BE2C (cell line): ENCODE data around the gene DHRS3.

Source experiments
- DNase-seq: peaks from one replicate; pipeline ENCODE4 v3.0.0-alpha.2; 2020
- H3K27me3 ChIP-seq: fragments of 250-450 bp; sonication (Bioruptor Pico); 2 replicates; pipeline ENCODE4 v1.5.1; 2020; ENCODE audit warnings: mild to moderate bottlenecking
- H3K36me3 ChIP-seq: fragments of 250-450 bp; sonication (Bioruptor Pico); 2 replicates; pipeline ENCODE4 v1.5.1; 2020; ENCODE audit warnings: mild to moderate bottlenecking
- H3K4me1 ChIP-seq: fragments of 250-450 bp; sonication (Bioruptor Pico); 2 replicates; pipeline ENCODE4 v1.5.1; 2020
- H3K4me3 ChIP-seq: 2 replicates; pipeline ENCODE4 v1.5.1; 2011; ENCODE audit warnings: low read depth, low read length
- H3K9me3 ChIP-seq: fragments of 250-450 bp; sonication (Bioruptor Pico); 2 replicates; pipeline ENCODE4 v1.5.1; 2020
- TF ChIP-seq, protein P1 (sequence below): IDR thresholded peaks from 2 replicates; pipeline ENCODE4 v1.5.1; 2012; ENCODE audit warnings: mild to moderate bottlenecking, low read depth, low read length

Gene DHRS3

DNA sequence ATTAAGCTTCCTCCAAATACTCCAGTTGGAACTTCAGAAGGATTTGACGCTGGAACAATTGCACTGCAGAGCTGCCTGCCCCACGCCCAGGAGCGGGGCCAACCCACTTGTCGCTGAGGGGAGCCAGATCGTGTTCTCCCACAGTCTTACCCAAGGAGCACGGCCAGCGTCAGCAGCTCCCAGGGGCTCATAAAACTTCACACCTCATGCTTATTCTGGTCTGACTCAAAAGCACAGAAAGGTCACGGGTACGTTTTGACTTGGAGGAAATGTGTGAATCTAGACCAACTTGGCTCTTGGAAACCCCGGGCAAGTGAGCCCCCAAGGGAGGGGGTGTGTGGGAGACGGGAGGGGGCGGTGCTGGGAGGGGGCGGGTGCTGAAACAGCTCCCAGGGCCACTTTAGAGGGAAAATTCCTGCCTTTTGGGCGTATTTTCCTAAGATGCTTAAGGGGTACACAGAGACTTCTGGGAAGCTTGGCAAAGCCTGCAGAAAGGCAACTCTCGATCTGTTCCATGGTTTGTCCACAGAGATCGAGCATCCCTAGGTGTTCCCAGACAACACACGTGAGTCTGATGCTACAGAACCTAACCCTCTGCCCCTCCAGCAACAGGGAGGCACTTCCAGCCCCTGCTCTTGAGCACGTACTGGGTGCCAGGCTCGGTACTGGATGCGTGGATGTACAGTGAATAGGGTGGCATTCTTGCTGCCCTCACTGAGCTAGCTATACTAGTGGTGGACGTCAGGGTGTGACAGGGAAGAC is 98.9 kb downstream of the DHRS3 start:
- TF ChIP-seq, protein P1, sequence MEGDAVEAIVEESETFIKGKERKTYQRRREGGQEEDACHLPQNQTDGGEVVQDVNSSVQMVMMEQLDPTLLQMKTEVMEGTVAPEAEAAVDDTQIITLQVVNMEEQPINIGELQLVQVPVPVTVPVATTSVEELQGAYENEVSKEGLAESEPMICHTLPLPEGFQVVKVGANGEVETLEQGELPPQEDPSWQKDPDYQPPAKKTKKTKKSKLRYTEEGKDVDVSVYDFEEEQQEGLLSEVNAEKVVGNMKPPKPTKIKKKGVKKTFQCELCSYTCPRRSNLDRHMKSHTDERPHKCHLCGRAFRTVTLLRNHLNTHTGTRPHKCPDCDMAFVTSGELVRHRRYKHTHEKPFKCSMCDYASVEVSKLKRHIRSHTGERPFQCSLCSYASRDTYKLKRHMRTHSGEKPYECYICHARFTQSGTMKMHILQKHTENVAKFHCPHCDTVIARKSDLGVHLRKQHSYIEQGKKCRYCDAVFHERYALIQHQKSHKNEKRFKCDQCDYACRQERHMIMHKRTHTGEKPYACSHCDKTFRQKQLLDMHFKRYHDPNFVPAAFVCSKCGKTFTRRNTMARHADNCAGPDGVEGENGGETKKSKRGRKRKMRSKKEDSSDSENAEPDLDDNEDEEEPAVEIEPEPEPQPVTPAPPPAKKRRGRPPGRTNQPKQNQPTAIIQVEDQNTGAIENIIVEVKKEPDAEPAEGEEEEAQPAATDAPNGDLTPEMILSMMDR, result no peak
- Histone ChIP-seq H3K36me3 (no peaks in the 10 kb centered on the region), H3K9me3 (no peaks in the 10 kb centered on the region), H3K27me3 (no peaks in the 10 kb centered on the region), H3K4me1 (no peaks in the 10 kb centered on the region), H3K4me3 (no peak overlapping the region)
- DNase-seq, result no peak
